Nucleus accumbens (tissue), 56 donors: ENCODE data around the gene SRC.

Source experiments
- DNase-seq, 56 donors: peaks; one replicate each; lab custom pipeline; 2025; lab: John Stamatoyannopoulos, UW

Gene SRC

GRCh38 chr20:37439223-37439933 lies 93.4 kb downstream of the SRC start:
- DNase-seq, result peak in 17 of 56 donors; percentile 5 to 63 (median 22)

- no peak for DNase-seq
Observed at GRCh38 chr20:37441023-37441422, 95.1 kb downstream of the SRC start.

GRCh38 chr20:37442547-37442946 lies 96.6 kb downstream of the SRC start:
- no peak for DNase-seq

GRCh38 chr20:37442986-37443385 lies 97.0 kb downstream of the SRC start:
- no peak for DNase-seq

- no peak for DNase-seq
Observed at GRCh38 chr20:37443596-37443995, 97.7 kb downstream of the SRC start.

- no peak for DNase-seq
Observed at GRCh38 chr20:37445041-37445440, 99.1 kb downstream of the SRC start.

GRCh38 chr20:37446286-37447032 lies 100.5 kb downstream of the SRC start:
- DNase-seq, result no peak

GRCh38 chr20:37447688-37448087 lies 101.7 kb downstream of the SRC start:
- no peak for DNase-seq

- peak in 34 of 56 donors; percentile 5 to 84 (median 44) for DNase-seq
Observed at GRCh38 chr20:37449276-37449675, 103.3 kb downstream of the SRC start.

- DNase-seq, result no peak
Observed at GRCh38 chr20:37450344-37450743, 104.4 kb downstream of the SRC start.

GRCh38 chr20:37451616-37452015 lies 105.7 kb downstream of the SRC start:
- no peak for DNase-seq

GRCh38 chr20:37452236-37452635 lies 106.3 kb downstream of the SRC start:
- DNase-seq, result no peak

- no peak for DNase-seq
Observed at GRCh38 chr20:37453288-37453687, 107.3 kb downstream of the SRC start.

- no peak for DNase-seq
Observed at GRCh38 chr20:37453836-37454235, 107.9 kb downstream of the SRC start.

GRCh38 chr20:37454636-37455385 lies 108.9 kb downstream of the SRC start:
- no peak for DNase-seq
